Gastrocnemius medialis (tissue), 4 donors: ENCODE measurements around the gene SAMD4A.

Experiments
- CTCF ChIP-seq, 5 experiments: fragments of 450-650 bp in 3 of 5; fragments of 200-600 bp in 2 of 5; sonication (generic) in 2 of 5; IDR thresholded peaks in 4 of 5; conservative IDR thresholded peaks in 1 of 5; 1 replicate in 4 of 5; 2 replicates in 1 of 5; pipeline ENCODE4 v1.5.1; 2016 to 2019; ENCODE audit warnings: antibody characterized with exemption in 5 of 5, mild to moderate bottlenecking in 3 of 5, moderate library complexity in 3 of 5
- POLR2A ChIP-seq, 2 donors: fragments of 450-650 bp; IDR thresholded peaks; one replicate each; pipeline ENCODE4 v1.6.1; 2017; ENCODE audit warnings: antibody characterized with exemption in 2 of 2, mild to moderate bottlenecking in 2 of 2, moderate library complexity in 2 of 2

- TF ChIP-seq CTCF (IDR thresholded peaks at IDR 0.05 in 4 of 5, conservative IDR thresholded peaks at IDR 0.05 in 1 of 5) (no peak), POLR2A (IDR thresholded peaks at IDR 0.05) (no peak)
These were observed 170.3 kb downstream of the SAMD4A start for GRCh38 chr14:54737132-54737711.
